Measurements from ENCODE around the gene KIF2A.

Gene KIF2A

GRCh38 chr5:62306896-62307689, 1.1 kb downstream of the KIF2A start:
- Histone ChIP-seq H3K9me3 (ENCODE audit: control insufficient read depth in 2 of 2, low read length in 2 of 2) (no peaks in the 10 kb centered on the region), H3K27ac (ENCODE audit: low read depth in 2 of 2, low read length in 2 of 2) (peak overlapping the region; percentile 85 to 91), H3K4me1 (ENCODE audit: control insufficient read depth in 2 of 2, insufficient read depth in 2 of 2, low read length in 2 of 2) (peaks cover 8 to 11% of the 10 kb centered on the region in 2 donors), H3K36me3 (ENCODE audit: control insufficient read depth in 2 of 2, insufficient read depth in 2 of 2, low read length in 2 of 2) (peaks cover 0 to 2% of the 10 kb centered on the region in 2 donors), H3K27me3 (ENCODE audit: control insufficient read depth in 2 of 2, insufficient read depth in 2 of 2, low read length in 2 of 2) (no peaks in the 10 kb centered on the region), H3K9ac (ENCODE audit: low read depth in 1 of 2, low read length in 2 of 2) (peak overlapping the region; percentile 75 to 86), H3K4me3 (ENCODE audit: low read length in 2 of 2) (peak overlapping the region; percentile 86 to 92)

- H3K27me3 ChIP-seq (ENCODE audit: control insufficient read depth in 2 of 2, insufficient read depth in 2 of 2, low read length in 2 of 2) = no peaks in the 10 kb centered on the region
- H3K36me3 ChIP-seq (ENCODE audit: control insufficient read depth in 2 of 2, insufficient read depth in 2 of 2, low read length in 2 of 2) = peaks cover 0 to 2% of the 10 kb centered on the region in 2 donors
- no peak overlapping the region for H3K4me3 ChIP-seq (ENCODE audit: low read length in 2 of 2)
- H3K27ac ChIP-seq (ENCODE audit: low read depth in 2 of 2, low read length in 2 of 2) = no peak overlapping the region
- H3K9me3 ChIP-seq (ENCODE audit: control insufficient read depth in 2 of 2, low read length in 2 of 2) = no peaks in the 10 kb centered on the region
- peaks cover 10 to 13% of the 10 kb centered on the region in 2 donors for H3K4me1 ChIP-seq (ENCODE audit: control insufficient read depth in 2 of 2, insufficient read depth in 2 of 2, low read length in 2 of 2)
- no peak overlapping the region for H3K9ac ChIP-seq (ENCODE audit: low read depth in 1 of 2, low read length in 2 of 2)
Measured at GRCh38 chr5:62308439-62308838, 2.4 kb downstream of the KIF2A start.

GRCh38 chr5:62309107-62309506, 3.1 kb downstream of the KIF2A start:
- Histone ChIP-seq H3K4me1 (ENCODE audit: control insufficient read depth in 2 of 2, insufficient read depth in 2 of 2, low read length in 2 of 2) (peaks cover 10 to 13% of the 10 kb centered on the region in 2 donors), H3K9ac (ENCODE audit: low read depth in 1 of 2, low read length in 2 of 2) (no peak overlapping the region), H3K36me3 (ENCODE audit: control insufficient read depth in 2 of 2, insufficient read depth in 2 of 2, low read length in 2 of 2) (peaks cover 0 to 2% of the 10 kb centered on the region in 2 donors), H3K4me3 (ENCODE audit: low read length in 2 of 2) (no peak overlapping the region), H3K27ac (ENCODE audit: low read depth in 2 of 2, low read length in 2 of 2) (no peak overlapping the region), H3K27me3 (ENCODE audit: control insufficient read depth in 2 of 2, insufficient read depth in 2 of 2, low read length in 2 of 2) (no peaks in the 10 kb centered on the region), H3K9me3 (ENCODE audit: control insufficient read depth in 2 of 2, low read length in 2 of 2) (no peaks in the 10 kb centered on the region)

GRCh38 chr5:62310426-62311143, 4.6 kb downstream of the KIF2A start:
- Histone ChIP-seq H3K4me3 (ENCODE audit: low read length in 2 of 2) (no peak overlapping the region), H3K4me1 (ENCODE audit: control insufficient read depth in 2 of 2, insufficient read depth in 2 of 2, low read length in 2 of 2) (peaks cover 6 to 13% of the 10 kb centered on the region in 2 donors), H3K9me3 (ENCODE audit: control insufficient read depth in 2 of 2, low read length in 2 of 2) (no peaks in the 10 kb centered on the region), H3K36me3 (ENCODE audit: control insufficient read depth in 2 of 2, insufficient read depth in 2 of 2, low read length in 2 of 2) (peaks cover 0 to 2% of the 10 kb centered on the region in 2 donors), H3K27ac (ENCODE audit: low read depth in 2 of 2, low read length in 2 of 2) (no peak overlapping the region), H3K9ac (ENCODE audit: low read depth in 1 of 2, low read length in 2 of 2) (no peak overlapping the region), H3K27me3 (ENCODE audit: control insufficient read depth in 2 of 2, insufficient read depth in 2 of 2, low read length in 2 of 2) (no peaks in the 10 kb centered on the region)

- Histone ChIP-seq H3K9ac (ENCODE audit: low read depth in 1 of 2, low read length in 2 of 2) (no peak overlapping the region), H3K4me3 (ENCODE audit: low read length in 2 of 2) (no peak overlapping the region), H3K36me3 (ENCODE audit: control insufficient read depth in 2 of 2, insufficient read depth in 2 of 2, low read length in 2 of 2) (peaks cover 0 to 2% of the 10 kb centered on the region in 2 donors), H3K9me3 (ENCODE audit: control insufficient read depth in 2 of 2, low read length in 2 of 2) (no peaks in the 10 kb centered on the region), H3K27me3 (ENCODE audit: control insufficient read depth in 2 of 2, insufficient read depth in 2 of 2, low read length in 2 of 2) (no peaks in the 10 kb centered on the region), H3K27ac (ENCODE audit: low read depth in 2 of 2, low read length in 2 of 2) (no peak overlapping the region), H3K4me1 (ENCODE audit: control insufficient read depth in 2 of 2, insufficient read depth in 2 of 2, low read length in 2 of 2) (peaks cover 5 to 13% of the 10 kb centered on the region in 2 donors)
Measured at GRCh38 chr5:62312036-62312435, 6.0 kb downstream of the KIF2A start.

- H3K4me3 ChIP-seq (ENCODE audit: low read length in 2 of 2) = no peak overlapping the region
- H3K27me3 ChIP-seq (ENCODE audit: control insufficient read depth in 2 of 2, insufficient read depth in 2 of 2, low read length in 2 of 2) = no peaks in the 10 kb centered on the region
- H3K4me1 ChIP-seq (ENCODE audit: control insufficient read depth in 2 of 2, insufficient read depth in 2 of 2, low read length in 2 of 2) = peaks cover 5 to 10% of the 10 kb centered on the region in 2 donors
- H3K27ac ChIP-seq (ENCODE audit: low read depth in 2 of 2, low read length in 2 of 2) = no peak overlapping the region
- no peaks in the 10 kb centered on the region for H3K9me3 ChIP-seq (ENCODE audit: control insufficient read depth in 2 of 2, low read length in 2 of 2)
- H3K9ac ChIP-seq (ENCODE audit: low read depth in 1 of 2, low read length in 2 of 2) = no peak overlapping the region
- H3K36me3 ChIP-seq (ENCODE audit: control insufficient read depth in 2 of 2, insufficient read depth in 2 of 2, low read length in 2 of 2) = peaks cover 0 to 2% of the 10 kb centered on the region in 2 donors
Measured at GRCh38 chr5:62312674-62313073, 6.7 kb downstream of the KIF2A start.

GRCh38 chr5:62314213-62314830, 8.3 kb downstream of the KIF2A start:
- Histone ChIP-seq H3K4me3 (ENCODE audit: low read length in 2 of 2) (no peak overlapping the region), H3K4me1 (ENCODE audit: control insufficient read depth in 2 of 2, insufficient read depth in 2 of 2, low read length in 2 of 2) (peaks cover 2 to 5% of the 10 kb centered on the region in 2 donors)

GRCh38 chr5:62315376-62316175, 9.6 kb downstream of the KIF2A start:
- Histone ChIP-seq H3K27ac (ENCODE audit: low read depth in 2 of 2, low read length in 2 of 2) (no peak overlapping the region), H3K4me3 (ENCODE audit: low read length in 2 of 2) (no peak overlapping the region), H3K27me3 (ENCODE audit: control insufficient read depth in 2 of 2, insufficient read depth in 2 of 2, low read length in 2 of 2) (no peaks in the 10 kb centered on the region), H3K36me3 (ENCODE audit: control insufficient read depth in 2 of 2, insufficient read depth in 2 of 2, low read length in 2 of 2) (no peaks in the 10 kb centered on the region), H3K9me3 (ENCODE audit: control insufficient read depth in 2 of 2, low read length in 2 of 2) (no peaks in the 10 kb centered on the region), H3K4me1 (ENCODE audit: control insufficient read depth in 2 of 2, insufficient read depth in 2 of 2, low read length in 2 of 2) (peaks cover 2 to 5% of the 10 kb centered on the region in 2 donors), H3K9ac (ENCODE audit: low read depth in 1 of 2, low read length in 2 of 2) (no peak overlapping the region)

More at GRCh38 chr5:62314213-62314830, 8.3 kb downstream of the KIF2A start:
- H3K9ac ChIP-seq (ENCODE audit: low read depth in 1 of 2, low read length in 2 of 2) = no peak overlapping the region
- no peaks in the 10 kb centered on the region for H3K9me3 ChIP-seq (ENCODE audit: control insufficient read depth in 2 of 2, low read length in 2 of 2)
- no peak overlapping the region for H3K27ac ChIP-seq (ENCODE audit: low read depth in 2 of 2, low read length in 2 of 2)
- no peaks in the 10 kb centered on the region for H3K36me3 ChIP-seq (ENCODE audit: control insufficient read depth in 2 of 2, insufficient read depth in 2 of 2, low read length in 2 of 2)
- H3K27me3 ChIP-seq (ENCODE audit: control insufficient read depth in 2 of 2, insufficient read depth in 2 of 2, low read length in 2 of 2) = no peaks in the 10 kb centered on the region

- Histone ChIP-seq H3K9ac (ENCODE audit: low read depth in 1 of 2, low read length in 2 of 2) (no peak overlapping the region), H3K9me3 (ENCODE audit: control insufficient read depth in 2 of 2, low read length in 2 of 2) (no peaks in the 10 kb centered on the region), H3K4me1 (ENCODE audit: control insufficient read depth in 2 of 2, insufficient read depth in 2 of 2, low read length in 2 of 2) (peaks cover 2 to 5% of the 10 kb centered on the region in 2 donors), H3K4me3 (ENCODE audit: low read length in 2 of 2) (no peak overlapping the region), H3K27ac (ENCODE audit: low read depth in 2 of 2, low read length in 2 of 2) (no peak overlapping the region), H3K27me3 (ENCODE audit: control insufficient read depth in 2 of 2, insufficient read depth in 2 of 2, low read length in 2 of 2) (no peaks in the 10 kb centered on the region), H3K36me3 (ENCODE audit: control insufficient read depth in 2 of 2, insufficient read depth in 2 of 2, low read length in 2 of 2) (no peaks in the 10 kb centered on the region)
Measured at GRCh38 chr5:62316176-62316502, 10.1 kb downstream of the KIF2A start.
